Dermis microvascular lymphatic vessel endothelial cell (primary cell): ENCODE results near the gene SPOP. TPM values are rescaled to one million over a fixed set of nuclear protein-coding genes. Genes with fewer than 3 reads are reported as not detected.
A peak's percentile ranks its signal among the peaks of the same experiment; 100 is the strongest.
"Not testable (repeated sequence)": the region's sequence is repeated elsewhere in the genome, so short reads cannot be mapped to it uniquely, and the experiment has no call there.

Source experiments
- DNase-seq, 2 donors: peaks; one replicate each; pipeline versions ENCODE4 v3.0.0 to v3.0.0-alpha.2; 2010; ENCODE audit warnings: low read depth in 2 of 2
- total RNA-seq: library from RNA; depleted of rRNA; stranded (reverse); fragments of >200 nt; gene quantifications from 2 replicates; pipeline ENCODE4 v1.2.1, GENCODE V29; 2014

SPOP gene
- total RNA-seq = 106 and 121 TPM in 2 replicates

DNA sequence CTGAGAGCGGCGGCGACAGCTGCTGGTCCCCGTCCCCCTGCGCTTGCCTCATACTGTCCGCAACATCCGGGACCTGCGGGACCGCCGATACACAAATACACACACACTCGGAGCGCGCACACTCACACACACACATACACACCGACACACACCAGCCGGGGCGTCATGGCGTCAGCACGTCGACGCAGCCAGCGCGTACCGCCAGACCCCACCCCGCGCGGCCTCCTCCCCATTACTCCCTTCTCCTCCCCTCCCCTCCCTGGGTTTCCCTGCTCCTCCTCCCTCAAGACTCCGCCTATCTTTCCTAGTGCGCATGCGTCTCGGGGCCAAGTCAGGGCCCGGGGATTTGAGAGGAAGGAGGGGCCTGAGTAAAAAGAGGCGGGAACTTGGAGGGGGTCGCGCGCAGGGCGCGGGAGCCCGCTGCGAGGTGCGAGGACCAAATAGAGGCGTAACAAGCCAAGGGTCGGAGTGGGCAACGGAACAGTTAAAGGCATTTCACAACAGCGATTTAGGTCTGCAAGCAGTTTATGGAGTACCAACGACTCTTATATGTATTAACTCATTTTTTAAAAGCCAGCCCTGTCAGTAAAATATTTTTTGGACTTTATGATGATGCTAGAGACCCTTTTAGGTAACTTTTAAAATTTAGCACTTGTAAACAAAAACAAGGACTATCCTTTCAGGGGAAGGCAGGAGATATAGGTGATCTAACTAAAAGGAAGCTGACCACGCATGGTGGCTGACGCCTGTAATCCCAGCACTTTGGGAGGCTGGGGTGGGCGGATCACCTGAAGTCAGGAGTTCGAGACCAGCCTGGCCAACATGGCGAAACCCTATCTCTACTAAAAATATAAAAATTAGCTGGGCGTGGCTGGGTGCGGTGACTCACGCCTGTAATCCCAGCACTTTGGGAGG is at the start of gene SPOP:
Gene SPOP (minus strand): TSS at position 165 of the 915 bp plus-strand sequence. CDS start 55,287 bp downstream, outside the sequence.
- DNase-seq = peak; percentile 99 to 100

DNA sequence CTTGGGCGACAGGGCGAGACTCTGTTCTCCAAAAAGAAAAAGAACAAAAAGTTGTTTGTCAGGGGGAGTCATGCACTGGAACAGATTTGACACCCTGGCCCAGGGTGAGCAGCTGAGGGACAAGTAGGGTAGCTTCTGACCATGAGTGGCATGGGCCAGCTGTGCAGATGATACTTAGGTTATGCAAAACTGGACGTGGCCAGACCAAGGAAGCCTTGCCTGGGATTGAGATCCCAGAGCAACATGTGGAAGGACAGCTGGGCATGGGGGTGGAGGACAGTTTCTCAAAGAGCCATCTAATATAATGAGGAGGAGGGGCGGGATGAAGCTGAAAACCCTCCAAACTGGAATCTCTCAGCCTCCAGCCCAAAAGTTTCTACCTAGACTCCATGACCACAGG is 49.5 kb upstream of the SPOP start:
- no peak for DNase-seq

DNA sequence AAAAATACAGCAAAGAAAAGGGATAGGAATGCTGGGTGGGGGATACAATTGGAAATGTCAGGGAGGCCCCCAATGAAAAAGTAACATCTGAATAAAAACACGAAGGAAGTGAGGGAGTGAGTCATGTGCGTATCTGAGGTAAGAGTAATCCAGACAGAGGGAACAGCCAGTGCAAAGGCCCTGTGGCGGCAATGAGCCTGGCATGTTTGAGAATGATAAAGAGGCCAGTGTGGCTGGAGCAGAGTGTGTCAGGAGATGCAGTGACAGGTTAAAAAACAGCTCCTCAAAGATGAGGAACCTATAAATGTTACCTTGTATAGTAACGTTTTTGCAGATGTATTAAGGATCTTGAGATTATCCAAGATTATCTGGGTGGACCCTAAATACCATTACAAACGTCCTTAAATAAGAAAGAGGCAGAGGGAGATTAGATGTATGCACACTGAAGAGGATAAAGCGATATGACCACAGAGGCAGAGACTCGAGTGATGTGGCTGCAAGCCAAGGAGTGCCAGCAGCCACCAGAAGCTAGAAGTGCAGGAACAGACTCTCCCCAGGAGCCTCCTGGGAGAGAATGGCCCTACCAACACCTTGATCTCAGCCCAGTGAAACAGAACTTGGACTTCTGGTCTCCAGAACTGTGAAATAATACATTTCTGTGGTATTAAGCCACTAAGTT is 47.7 kb upstream of the SPOP start:
- DNase-seq = no peak

DNA sequence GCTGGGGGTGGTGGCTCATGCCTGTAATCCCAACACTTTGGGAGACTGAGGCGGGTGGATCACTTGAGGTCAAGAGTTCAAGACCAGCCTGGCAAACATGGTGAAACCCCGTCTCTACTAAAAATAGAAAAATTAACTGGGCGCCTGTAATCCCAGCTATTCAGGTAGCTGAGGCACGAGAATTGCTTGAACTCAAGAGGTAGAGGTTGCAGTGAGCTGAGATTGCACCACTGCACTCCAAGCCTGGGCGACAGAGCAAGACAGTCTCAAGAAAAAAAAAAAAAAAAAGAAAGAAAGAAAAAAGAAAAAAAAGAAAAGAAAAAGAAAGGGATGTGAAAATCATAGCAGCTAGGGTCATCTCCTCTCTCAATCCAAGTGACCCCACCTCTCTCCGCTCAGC is 46.7 kb upstream of the SPOP start:
- DNase-seq = not testable (repeated sequence)

DNA sequence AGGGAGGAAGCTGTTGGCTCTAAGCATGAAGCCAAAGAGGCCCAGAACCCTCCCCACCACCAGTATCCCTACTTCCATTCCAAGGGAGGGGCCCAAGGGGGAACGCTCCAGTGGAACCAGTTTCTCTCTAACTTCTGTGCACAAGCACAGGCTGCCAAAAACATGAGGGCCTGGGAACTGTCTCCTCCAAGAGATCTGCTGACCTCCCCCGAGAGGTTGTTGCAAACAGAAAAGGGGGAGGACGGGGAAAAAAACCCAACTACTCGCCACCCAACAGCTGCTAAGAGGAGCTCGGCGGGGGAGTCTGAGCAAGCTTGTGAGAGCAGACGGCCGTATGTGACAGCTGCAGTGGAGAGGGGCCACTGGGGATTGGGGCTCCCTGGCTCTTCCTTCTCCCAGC is 45.5 kb upstream of the SPOP start:
- DNase-seq = no peak

DNA sequence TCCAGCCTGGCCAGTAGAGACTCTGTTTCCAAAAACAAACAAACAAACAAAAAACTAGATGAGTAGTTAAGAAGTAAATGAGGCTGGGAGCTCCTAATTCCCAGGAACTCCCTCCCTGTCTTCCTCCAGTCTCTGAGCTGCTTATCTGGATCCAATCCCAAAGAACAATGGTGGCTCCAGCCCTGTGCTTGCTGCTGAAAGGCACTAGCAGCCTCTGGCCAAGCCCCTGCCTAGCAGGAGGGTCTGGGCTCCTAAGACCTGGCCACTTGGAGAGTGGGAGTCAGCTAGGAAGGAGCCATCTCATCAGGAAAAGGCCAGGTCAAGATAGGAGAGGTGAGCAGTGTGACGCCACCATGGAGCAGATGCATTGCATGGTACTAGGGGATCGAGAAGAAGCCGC is 44.2 kb upstream of the SPOP start:
- no peak for DNase-seq

DNA sequence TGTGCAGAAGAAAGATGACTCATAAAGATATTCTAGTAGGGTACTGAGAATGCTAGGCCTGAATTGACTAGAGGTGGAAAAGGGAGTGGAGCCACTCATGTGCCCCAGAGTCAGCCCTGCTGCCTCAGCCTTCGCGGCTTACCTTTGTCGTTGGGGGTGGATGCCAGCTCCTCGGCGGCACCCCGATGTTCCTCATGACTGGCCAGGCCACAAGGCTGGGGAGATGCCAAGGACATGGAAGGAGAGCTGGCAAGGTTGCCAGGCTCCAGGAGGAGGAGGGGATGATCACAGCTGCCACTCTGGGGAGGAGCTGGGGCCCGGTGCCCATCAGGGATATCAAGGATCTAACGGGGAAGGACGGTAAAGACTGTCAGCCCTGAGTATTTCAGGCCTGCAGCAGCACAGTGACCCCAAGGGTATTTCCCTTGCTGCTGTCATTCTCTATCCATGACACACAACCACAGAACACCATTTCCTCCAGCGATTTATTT is 39.5 kb upstream of the SPOP start:
- DNase-seq = no peak

DNA sequence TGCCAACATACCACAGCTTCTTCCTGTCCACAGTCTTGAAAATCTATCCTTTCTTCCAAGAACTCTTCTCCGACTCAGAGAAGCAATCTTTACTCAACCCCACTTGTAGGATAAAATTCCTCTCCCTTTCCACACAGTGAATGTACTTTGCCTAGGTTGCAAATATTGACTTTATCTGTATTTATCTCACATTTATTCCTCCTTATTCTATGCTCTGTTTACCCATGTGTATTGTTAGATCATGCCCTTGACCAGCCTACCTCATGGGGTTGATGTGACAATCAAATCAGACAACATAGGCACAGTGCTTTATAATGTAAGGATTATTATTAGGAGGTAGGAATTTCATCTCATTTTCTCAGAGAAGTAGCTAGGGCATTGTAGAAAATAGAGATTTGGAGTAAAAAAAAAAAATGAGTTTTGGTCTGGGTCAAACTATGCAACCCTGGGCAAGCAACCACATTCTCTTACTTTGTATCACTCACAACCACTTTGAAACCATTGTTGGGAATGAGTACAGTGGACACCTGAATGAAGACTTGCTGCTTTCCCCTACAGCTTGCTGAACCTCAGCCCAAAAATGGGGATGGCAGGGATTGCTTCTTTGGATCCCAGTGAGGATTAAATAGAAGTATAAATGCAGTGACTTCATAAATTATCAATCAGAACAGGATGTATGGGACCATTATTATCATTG is 38.9 kb upstream of the SPOP start:
- DNase-seq = no peak

DNA sequence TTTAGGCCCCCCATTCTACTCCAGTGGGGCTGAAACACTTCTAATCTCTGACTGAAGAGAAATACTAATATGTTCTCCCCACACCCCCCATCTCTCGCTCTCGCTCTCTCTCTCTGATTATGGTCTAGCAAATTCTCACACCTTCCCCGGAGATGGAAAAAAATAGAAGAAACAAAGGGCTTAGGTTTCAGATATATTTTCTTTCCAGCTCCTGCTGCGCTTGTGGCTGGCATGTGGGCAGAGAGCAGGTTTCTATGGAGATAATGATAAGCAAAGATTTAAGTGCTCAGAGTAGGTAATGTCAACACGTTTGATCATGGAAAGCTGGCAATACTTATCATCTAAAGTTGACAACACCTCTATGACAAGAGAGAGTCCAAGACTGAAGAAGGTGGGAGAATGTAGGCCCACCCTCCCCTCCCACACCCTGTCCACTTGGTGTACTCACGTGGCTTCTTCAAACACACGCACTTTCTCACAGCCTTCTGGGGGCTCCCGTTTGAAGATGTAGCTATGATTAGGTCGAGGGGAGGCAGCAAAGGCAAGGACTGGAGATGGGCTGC is 37.9 kb upstream of the SPOP start:
- no peak for DNase-seq

DNA sequence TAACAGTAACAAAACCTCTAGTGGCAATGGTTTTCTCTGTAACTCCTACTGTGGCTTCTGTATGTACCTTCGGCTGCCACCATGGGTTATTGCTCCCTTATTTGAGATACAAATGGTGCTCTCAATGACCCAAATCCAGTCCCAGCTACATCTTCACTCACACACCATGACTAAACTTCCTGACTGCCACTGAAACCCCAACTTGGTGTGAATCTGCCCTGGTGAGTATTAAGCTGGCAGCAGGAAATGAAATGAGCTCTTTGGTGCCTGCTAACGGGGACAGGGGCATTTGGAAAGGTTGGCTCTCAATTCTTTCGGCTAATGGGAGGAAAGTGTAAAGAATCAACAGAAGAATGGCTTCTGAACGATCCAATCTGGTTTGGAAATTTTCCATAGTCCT is 37.3 kb upstream of the SPOP start:
- no peak for DNase-seq

DNA sequence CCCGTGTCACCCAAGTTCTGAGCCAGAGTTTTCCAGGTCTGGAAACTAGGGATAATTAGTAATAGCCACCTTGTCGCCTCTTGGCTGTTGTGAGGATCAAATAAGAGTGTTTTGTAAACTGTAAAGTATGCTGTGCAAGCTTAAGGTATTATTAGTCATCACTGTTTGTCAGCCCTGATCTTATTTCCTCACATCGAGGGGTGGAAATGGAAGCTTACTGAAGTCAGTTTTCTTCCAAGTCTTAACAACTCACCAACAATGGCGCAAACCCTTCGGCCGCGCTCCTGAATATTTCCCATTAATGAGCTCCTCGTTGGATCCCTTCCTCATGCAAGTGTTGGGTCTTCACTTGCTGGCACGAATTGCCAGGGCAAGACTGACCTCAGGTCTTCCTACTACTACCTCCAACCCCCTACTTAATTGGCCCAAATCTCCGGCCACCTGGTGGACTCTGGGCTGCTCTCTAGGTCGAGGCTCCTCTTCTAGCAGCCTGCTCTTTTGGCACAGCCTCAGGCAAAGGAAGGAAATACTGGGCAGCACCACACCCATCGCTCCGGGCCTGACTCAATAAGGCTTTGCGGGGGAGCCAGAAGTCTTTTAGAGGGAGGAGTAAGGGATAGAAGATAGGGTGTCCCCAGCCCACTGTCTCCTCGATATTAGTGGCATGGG is 30.8 kb upstream of the SPOP start:
- DNase-seq = peak in 1 of 2 donors; percentile 51

DNA sequence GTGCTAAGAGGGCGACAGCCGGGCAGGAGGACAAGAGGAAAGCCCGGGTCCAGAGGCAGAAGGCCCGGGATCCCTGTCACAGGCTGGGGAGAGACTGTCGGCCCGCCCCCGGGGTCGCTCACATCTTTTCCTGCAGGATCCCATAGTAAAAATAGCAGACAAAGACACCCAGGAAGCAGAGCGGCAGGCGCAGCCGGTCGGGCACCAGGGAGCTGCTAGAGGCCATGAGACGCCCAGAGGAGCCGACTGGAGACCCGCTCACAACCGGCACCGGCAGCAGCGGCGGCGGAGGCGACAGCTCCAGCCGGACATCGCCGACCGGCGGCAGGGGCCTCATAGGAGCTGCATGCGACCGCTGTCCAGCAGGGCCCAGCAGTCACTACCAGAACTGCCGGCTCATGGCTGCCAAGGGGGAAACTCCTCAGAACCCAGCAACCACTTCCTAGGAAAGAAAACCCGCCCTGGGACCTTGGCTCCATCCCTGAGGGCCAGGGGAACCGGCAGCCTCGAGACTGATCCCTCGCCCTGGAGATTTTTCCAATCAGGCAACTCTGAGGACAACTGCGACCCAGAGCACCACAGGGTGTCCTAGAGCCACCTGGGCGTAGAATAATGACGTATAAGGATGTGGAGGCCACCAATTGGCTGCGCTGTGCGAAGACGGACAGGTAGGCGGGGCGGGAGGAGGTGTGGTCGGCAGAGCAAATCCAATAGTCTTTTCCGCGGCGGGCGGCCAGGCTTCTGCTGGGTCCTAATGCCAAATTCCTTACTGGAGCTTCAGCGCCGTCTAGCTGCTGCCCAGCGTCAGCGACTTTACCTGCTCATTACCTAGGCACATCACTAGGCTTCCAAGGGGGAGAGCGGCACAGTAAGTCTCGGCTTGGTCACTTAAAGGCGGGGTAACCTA is 30.0 kb upstream of the SPOP start, which contains the start of gene SLC35B1:
Gene SLC35B1 (minus strand): TSS at position 357 of the 907 bp plus-strand sequence. CDS start 131 bp downstream, at position 226.
- DNase-seq = peak; percentile 98 to 100

DNA sequence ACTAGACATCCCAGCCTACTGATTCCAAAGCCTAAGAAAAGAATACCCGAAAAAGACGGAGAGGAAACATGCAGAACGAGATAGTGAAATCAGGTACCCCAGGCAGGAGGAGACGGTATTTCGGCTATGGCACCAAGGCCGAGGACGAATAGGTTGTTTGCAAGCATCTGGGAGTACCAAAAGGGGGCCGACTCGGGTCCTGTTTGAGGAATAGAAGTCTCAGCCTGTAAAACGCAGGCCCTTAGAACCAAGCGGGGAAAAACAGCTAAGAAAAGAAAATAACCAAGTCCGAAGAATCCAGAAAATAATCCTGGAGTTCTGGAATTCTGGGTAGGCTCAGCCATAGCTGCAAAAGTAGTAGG is 29.3 kb upstream of the SPOP start:
- DNase-seq = peak in 1 of 2 donors; percentile 43

DNA sequence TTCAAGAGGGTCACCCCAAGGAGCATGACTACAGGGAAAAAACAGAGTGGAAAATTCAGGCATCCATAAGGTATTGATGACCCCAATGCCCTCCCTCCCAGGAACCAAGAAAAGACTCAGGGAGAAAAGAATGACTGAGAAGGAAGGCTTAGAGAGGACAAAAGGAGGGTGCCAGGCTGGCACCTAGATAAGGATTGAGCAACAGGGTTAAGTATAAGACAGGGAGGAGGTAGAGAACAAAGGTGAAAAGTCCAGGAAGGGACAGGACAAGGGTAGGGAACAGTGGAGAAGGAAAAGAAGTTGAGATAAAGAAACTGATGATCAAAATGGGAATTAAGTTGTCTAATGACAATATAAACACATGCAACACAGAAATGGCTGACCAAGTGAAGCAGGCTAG is 27.4 kb upstream of the SPOP start:
- DNase-seq = no peak

DNA sequence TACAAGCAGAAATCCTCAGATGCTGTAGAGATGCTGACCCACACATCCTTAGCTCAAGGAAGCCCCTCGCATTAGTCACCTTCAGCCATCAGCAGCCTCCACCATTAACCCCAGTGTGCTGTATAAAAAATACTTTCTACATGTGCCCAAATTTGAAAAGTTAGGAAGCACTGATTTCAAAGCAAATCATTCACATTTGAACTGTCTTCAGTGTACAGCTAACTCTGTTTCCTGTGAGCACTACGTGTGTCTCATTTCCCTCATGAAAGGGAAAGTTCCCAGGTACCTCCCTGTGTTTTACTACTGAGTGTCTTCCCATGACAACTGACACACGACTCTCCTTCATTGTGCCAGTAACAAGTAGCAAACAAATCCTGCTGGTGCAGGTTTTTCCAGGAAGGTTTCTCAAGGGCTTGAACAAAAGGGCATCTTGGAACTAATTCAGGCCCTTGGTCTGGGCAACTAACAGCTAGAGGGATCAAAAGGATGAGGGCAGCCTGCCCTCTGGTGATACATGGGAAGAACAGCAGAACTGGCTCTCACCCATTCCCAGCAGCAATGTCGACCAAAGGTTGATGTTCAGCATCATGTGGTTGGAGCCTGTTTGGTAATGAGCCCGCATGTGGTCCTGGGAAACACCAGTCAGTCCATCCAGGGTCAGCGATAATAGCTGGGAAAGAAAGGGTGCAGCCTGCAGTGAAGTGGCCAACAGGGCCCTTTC is 25.8 kb upstream of the SPOP start:
- DNase-seq = peak; percentile 44 to 75

DNA sequence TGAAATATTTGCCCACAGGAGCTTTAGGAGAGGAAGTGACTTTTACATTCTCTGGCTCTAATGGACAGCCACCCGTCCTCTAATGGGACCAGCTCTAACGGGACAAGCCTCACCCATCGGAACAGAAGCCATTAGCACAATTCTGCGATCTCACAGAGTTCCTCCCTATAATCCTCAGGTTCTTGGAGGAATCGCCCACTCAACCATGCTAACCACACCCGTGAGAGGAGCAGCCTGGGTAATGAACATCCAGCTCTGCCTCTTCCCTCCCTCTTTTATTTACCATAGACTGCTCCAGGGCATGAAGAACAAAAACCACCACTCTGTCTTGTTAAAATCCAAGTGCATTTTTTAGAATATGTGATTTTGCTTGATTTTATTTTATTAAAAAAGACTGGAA is 23.1 kb upstream of the SPOP start:
- DNase-seq = no peak

DNA sequence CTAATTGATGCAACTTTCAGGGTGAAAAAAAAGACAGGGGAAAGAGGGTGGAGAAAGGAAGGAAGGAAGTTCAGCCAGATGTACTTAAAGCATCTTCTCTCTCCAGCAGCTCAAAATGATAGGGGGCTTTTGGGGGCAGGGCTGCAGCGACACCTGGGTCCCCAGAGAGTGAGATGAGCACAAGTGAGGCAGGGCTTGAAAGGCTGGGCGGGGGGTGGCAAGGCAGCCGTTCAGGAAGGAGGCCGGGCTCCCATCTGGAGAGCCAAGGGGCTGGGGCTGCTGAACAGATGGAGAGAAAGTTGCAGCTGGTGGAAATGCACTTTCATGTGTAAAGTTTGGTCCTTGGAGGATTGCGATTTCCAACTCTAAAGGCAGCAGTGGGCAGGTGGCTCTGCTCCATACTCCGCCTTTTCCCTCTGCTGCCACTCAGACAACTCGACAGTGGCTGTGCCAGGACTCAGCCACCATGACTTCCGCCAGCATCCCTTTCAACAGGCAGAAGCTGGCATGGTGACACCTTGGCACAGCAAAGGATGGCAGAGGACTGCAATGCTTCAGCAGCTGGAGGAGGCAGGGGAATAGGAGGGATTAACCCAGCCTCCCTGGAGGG is 22.2 kb upstream of the SPOP start:
- no peak for DNase-seq

DNA sequence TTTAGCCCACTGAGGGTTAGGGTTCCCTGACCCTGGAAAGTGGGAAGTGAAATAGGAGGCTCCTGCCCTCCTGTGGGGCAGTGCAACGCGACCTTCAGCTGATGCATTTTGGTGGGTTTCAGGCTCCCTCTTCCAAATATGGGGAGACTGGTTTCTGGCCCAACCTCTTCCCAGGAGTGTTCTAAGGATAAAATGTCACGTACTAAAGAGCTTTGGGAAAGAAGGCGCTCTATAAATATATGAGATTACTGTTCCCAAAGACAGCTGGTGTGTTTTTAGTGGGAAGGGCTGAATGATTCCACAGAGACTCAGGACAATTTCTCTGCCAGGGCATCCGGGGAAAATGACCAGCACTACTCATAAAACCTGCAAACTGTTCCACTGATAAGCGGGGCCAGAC is 20.1 kb upstream of the SPOP start:
- no peak for DNase-seq

DNA sequence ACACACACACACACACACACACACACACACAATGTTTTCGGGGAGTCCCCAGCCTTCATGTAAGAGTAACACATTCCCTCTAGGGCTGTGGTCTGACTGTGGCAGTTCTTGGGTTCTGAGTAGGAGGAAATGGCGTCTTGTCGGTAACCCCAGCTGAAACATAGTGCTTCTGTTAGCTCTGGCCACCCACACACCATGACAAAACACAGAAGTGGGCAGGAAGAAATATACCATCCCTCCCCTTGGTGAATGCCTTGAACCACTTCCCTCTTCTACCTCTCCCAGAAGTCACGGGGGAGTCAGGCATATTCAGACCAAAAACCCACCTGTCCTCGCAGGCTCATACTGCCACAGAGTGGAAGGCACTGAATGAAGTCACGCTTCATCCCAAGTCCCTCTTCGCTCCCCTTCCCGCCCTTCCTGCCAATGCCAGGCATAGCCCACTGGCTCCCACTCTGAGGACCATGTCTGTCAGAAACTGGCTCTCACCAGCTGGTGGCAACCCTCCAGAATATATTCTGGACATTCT is 18.4 kb upstream of the SPOP start:
- DNase-seq = no peak
